Measurements from ENCODE around the gene YEATS2.

DNA sequence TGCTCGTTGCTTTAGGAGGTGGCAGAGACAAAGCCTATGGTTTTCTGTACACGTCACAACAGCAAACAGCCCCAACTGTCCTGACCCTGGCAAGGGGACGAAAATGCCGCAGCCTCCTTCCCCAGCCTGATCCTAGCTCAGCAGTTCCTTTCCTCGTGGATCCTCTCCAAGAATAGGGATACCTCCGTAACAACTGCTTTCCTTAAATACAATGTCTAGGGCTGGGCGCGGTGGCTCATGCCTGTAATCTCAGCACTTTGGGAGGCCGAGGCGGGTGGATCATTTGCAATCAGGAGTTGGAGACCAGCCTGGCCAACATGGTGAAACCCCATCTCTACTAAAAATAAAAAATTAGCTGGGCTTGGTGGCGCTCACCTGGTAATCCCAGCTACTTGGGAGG lies 110.8 kb downstream of the YEATS2 start:
- TF ChIP-seq, protein P1, sequence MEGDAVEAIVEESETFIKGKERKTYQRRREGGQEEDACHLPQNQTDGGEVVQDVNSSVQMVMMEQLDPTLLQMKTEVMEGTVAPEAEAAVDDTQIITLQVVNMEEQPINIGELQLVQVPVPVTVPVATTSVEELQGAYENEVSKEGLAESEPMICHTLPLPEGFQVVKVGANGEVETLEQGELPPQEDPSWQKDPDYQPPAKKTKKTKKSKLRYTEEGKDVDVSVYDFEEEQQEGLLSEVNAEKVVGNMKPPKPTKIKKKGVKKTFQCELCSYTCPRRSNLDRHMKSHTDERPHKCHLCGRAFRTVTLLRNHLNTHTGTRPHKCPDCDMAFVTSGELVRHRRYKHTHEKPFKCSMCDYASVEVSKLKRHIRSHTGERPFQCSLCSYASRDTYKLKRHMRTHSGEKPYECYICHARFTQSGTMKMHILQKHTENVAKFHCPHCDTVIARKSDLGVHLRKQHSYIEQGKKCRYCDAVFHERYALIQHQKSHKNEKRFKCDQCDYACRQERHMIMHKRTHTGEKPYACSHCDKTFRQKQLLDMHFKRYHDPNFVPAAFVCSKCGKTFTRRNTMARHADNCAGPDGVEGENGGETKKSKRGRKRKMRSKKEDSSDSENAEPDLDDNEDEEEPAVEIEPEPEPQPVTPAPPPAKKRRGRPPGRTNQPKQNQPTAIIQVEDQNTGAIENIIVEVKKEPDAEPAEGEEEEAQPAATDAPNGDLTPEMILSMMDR (optimal IDR thresholded peaks at IDR 0.05 in 1 of 3, IDR thresholded peaks at IDR 0.05 in 1 of 3, conservative IDR thresholded peaks at IDR 0.05 in 1 of 3; ENCODE audit: extremely low read depth in 1 of 3, insufficient read depth in 2 of 3, low read length in 3 of 3), result no peak
- no peak for TF ChIP-seq EZH2 (IDR thresholded peaks at IDR 0.05; ENCODE audit: low read length)
